H1 (cell line): ENCODE measurements around the gene SSRP1. TPM values are rescaled to one million over a fixed set of nuclear protein-coding genes. Genes with fewer than 3 reads are reported as not detected.

Source experiments
- CTCF ChIA-PET: fragments of 300-600 bp; sonication (Branson Sonifier 250); formaldehyde crosslinking; loops from one replicate; lab custom pipeline; 2021; ENCODE audit not compliant: partially characterized antibody; lab: Charles Lee
- POLR2A ChIA-PET: fragments of 300-600 bp; sonication (Branson Sonifier 250); formaldehyde crosslinking; loops from one replicate; lab custom pipeline; 2021; ENCODE audit warnings: inconsistent platforms; ENCODE audit not compliant: partially characterized antibody; lab: Charles Lee
- DNase-seq, 2 experiments: peaks; one replicate each; pipeline versions ENCODE4 v3.0.0 to v3.0.0-alpha.2; 2010 to 2022; ENCODE audit warnings: low spot score in 2 of 2, low read depth in 1 of 2, mixed read lengths in 1 of 2
- FAIRE-seq: peaks from 2 replicates; lab custom pipeline; 2011; peaks lifted over from hg19 to GRCh38; lab: Jason Lieb, UNC
- H2AFZ ChIP-seq: 2 replicates; pipeline ENCODE4 v1.8.1; 2012; ENCODE audit warnings: low read length, inconsistent platforms
- H2AK5ac ChIP-seq: 2 replicates; pipeline ENCODE4 v1.6.1; 2013; ENCODE audit warnings: low read depth, low read length
- H2BK120ac ChIP-seq: replicated peaks from 2 replicates; pipeline ENCODE3; 2013; ENCODE audit warnings: low read depth, low read length, inconsistent platforms
- H2BK12ac ChIP-seq: 2 replicates; pipeline ENCODE4 v1.6.1; 2013; ENCODE audit warnings: low read depth, low read length
- H2BK15ac ChIP-seq: 2 replicates; pipeline ENCODE4 v1.6.1; 2013; ENCODE audit warnings: low read length
- H2BK20ac ChIP-seq: 2 replicates; pipeline ENCODE4 v1.6.1; 2013; ENCODE audit warnings: low read length
- H2BK5ac ChIP-seq: 2 replicates; pipeline ENCODE4 v1.6.1; 2013; ENCODE audit warnings: low read depth, low read length
- H3K14ac ChIP-seq: 2 replicates; pipeline ENCODE4 v1.6.1; 2013; ENCODE audit warnings: inconsistent platforms; ENCODE audit not compliant: insufficient read length
- H3K18ac ChIP-seq: 2 replicates; pipeline ENCODE4 v1.6.1; 2013; ENCODE audit warnings: low read length; ENCODE audit errors: extremely low read depth
- H3K23ac ChIP-seq: 2 replicates; pipeline ENCODE4 v1.6.1; 2013; ENCODE audit warnings: inconsistent platforms; ENCODE audit not compliant: insufficient read length
- H3K23me2 ChIP-seq: 2 replicates; pipeline ENCODE4 v1.6.1; 2013; ENCODE audit warnings: low read depth, low read length
- H3K27ac ChIP-seq: 2 replicates; pipeline ENCODE4 v1.6.1; 2011; ENCODE audit warnings: low read depth, low read length, inconsistent platforms
- H3K27me3 ChIP-seq, 4 experiments: replicated peaks in 1 of 4; 1 replicate in 1 of 4; 2 replicates in 3 of 4; pipeline versions ENCODE4 v1.6.1 to v1.8.1; 2011 to 2013; ENCODE audit warnings: low read length in 3 of 4, mild to moderate bottlenecking in 3 of 4, inconsistent platforms in 2 of 4, mixed read lengths in 2 of 4, moderate library complexity in 1 of 4; ENCODE audit not compliant: control insufficient read depth in 3 of 4, insufficient read depth in 3 of 4; ENCODE audit errors: extremely low read depth in 1 of 4
- H3K36me3 ChIP-seq, 4 experiments: 2 replicates each; pipeline versions ENCODE4 v1.6.1 to v1.8.1; 2011 to 2013; ENCODE audit warnings: mild to moderate bottlenecking in 4 of 4, low read length in 3 of 4, moderate library complexity in 2 of 4, control low read depth in 1 of 4, inconsistent platforms in 1 of 4; ENCODE audit not compliant: insufficient read depth in 4 of 4, control insufficient read depth in 2 of 4
- H3K4ac ChIP-seq: replicated peaks from 2 replicates; pipeline ENCODE3; 2013; ENCODE audit warnings: low read length, low read depth, mixed read lengths, inconsistent platforms; ENCODE audit not compliant: insufficient read length
- H3K4me1 ChIP-seq, 4 experiments: replicated peaks in 1 of 4; 1 replicate in 1 of 4; 2 replicates in 3 of 4; pipeline versions ENCODE4 v1.6.1 to v1.8.1; 2011 to 2013; ENCODE audit warnings: low read length in 3 of 4, inconsistent platforms in 2 of 4, mixed read lengths in 1 of 4; ENCODE audit not compliant: insufficient read depth in 4 of 4, control insufficient read depth in 3 of 4
- H3K4me2 ChIP-seq, 2 experiments: 2 replicates each; pipeline versions ENCODE4 v1.6.1 to v1.8.1; 2011 to 2013; ENCODE audit warnings: low read depth in 2 of 2, low read length in 2 of 2, control low read depth in 1 of 2, inconsistent platforms in 1 of 2, mild to moderate bottlenecking in 1 of 2; ENCODE audit not compliant: insufficient read depth in 1 of 2
- H3K4me3 ChIP-seq, 4 experiments: fragments of 200-600, 300-600 bp in 1 of 4; sonication (generic), shearing (Covaris generic), sonication (Bioruptor Twin) in 1 of 4; 2 replicates each; pipeline versions ENCODE4 v1.5.1 to v1.8.1; 2011 to 2016; ENCODE audit warnings: low read length in 4 of 4, low read depth in 3 of 4, control low read depth in 2 of 4, inconsistent platforms in 2 of 4, mild to moderate bottlenecking in 2 of 4, mixed read lengths in 1 of 4, moderate library complexity in 1 of 4; ENCODE audit not compliant: insufficient read depth in 2 of 4; ENCODE audit errors: extremely low read depth in 1 of 4
- H3K56ac ChIP-seq: replicated peaks from 2 replicates; pipeline ENCODE3; 2013; ENCODE audit warnings: low read depth, mild to moderate bottlenecking, mixed read lengths, low read length, inconsistent platforms; ENCODE audit not compliant: insufficient read length
- H3K79me1 ChIP-seq: 2 replicates; pipeline ENCODE4 v1.6.1; 2013; ENCODE audit warnings: low read depth, low read length, control low read depth
- H3K79me2 ChIP-seq, 2 experiments: 2 replicates each; pipeline versions ENCODE4 v1.6.1 to v1.8.1; 2012 to 2013; ENCODE audit warnings: low read length in 2 of 2, mild to moderate bottlenecking in 2 of 2, inconsistent platforms in 1 of 2; ENCODE audit not compliant: insufficient read depth in 2 of 2, control insufficient read depth in 1 of 2
- H3K9ac ChIP-seq, 4 experiments: replicated peaks in 1 of 4; 1 replicate in 1 of 4; 2 replicates in 3 of 4; pipeline versions ENCODE4 v1.6.1 to v1.8.1; 2011 to 2013; ENCODE audit warnings: low read depth in 3 of 4, low read length in 3 of 4, control low read depth in 2 of 4, mild to moderate bottlenecking in 2 of 4, moderate library complexity in 2 of 4, inconsistent platforms in 1 of 4; ENCODE audit errors: extremely low read depth in 1 of 4
- H3K9me3 ChIP-seq, 2 experiments: 2 replicates each; pipeline versions ENCODE4 v1.6.1 to v1.8.1; 2012 to 2013; ENCODE audit warnings: mild to moderate bottlenecking in 2 of 2, moderate library complexity in 2 of 2, control low read depth in 1 of 2, inconsistent platforms in 1 of 2, low read depth in 1 of 2, low read length in 1 of 2, mixed read lengths in 1 of 2; ENCODE audit not compliant: insufficient read depth in 2 of 2
- H4K20me1 ChIP-seq, 2 experiments: replicated peaks in 1 of 2; 2 replicates each; pipeline versions ENCODE3 to v1.8.1; 2011 to 2013; ENCODE audit warnings: inconsistent platforms in 2 of 2, low read length in 2 of 2, mild to moderate bottlenecking in 1 of 2; ENCODE audit not compliant: insufficient read depth in 2 of 2, control insufficient read depth in 1 of 2
- H4K5ac ChIP-seq: 2 replicates; pipeline ENCODE4 v1.6.1; 2013; ENCODE audit warnings: low read length, low read depth, mixed read lengths, inconsistent platforms; ENCODE audit not compliant: insufficient read length
- H4K8ac ChIP-seq: 2 replicates; pipeline ENCODE4 v1.8.0; 2013; ENCODE audit warnings: mild to moderate bottlenecking, moderate library complexity, low read length, inconsistent platforms; ENCODE audit not compliant: insufficient read depth; ENCODE audit errors: extremely low read depth
- H4K91ac ChIP-seq: replicated peaks from 2 replicates; pipeline ENCODE3; 2013; ENCODE audit warnings: low read length, mixed read lengths, inconsistent platforms; ENCODE audit not compliant: insufficient read length
- BACH1 ChIP-seq: IDR thresholded peaks from 2 replicates; pipeline ENCODE4 v1.6.1; 2012; ENCODE audit warnings: low read length, improper control_type of control experiment
- CEBPB ChIP-seq: IDR thresholded peaks from 2 replicates; pipeline ENCODE4 v1.6.1; 2012; ENCODE audit warnings: low read depth, low read length
- WGBS, 2 experiments: shearing (Covaris generic) in 1 of 2; methylation state at CpG; one replicate each; pipeline versions ENCODE4 v1.1.6 to v1.1.7; 2013 to 2015; ENCODE audit warnings: low lambda C conversion rate in 2 of 2, mixed read lengths in 2 of 2, inconsistent platforms in 1 of 2, low coverage in 1 of 2, missing lambda C conversion rate in 1 of 2; ENCODE audit not compliant: insufficient replicate concordance in 2 of 2, insufficient coverage in 1 of 2, insufficient read length in 1 of 2; ENCODE audit errors: extremely low coverage in 1 of 2, missing lambda C conversion rate in 1 of 2; 5-methylcytosine and 5-hydroxymethylcytosine counted together
- polyA plus RNA-seq, 7 experiments: library from polyadenylated mRNA; depleted of rRNA in 3 of 7; stranded (reverse) in 5 of 7; unstranded in 2 of 7; fragments of >200 nt in 5 of 7; fragments of 200-250 nt in 2 of 7; gene quantifications; 1 replicate in 5 of 7; 2 replicates in 1 of 7; 4 replicates in 1 of 7; pipeline versions ENCODE4 v1.2.1 to v1.2.3, GENCODE V29; 2011 to 2013; ENCODE audit warnings: missing spikeins in 2 of 7, mixed read lengths in 2 of 7
- total RNA-seq: library from RNA; stranded (reverse); fragmentation: NEBNext Ultra II Directional; extraction: Animal tissue kit (Norgen Biotek cat#: 25700); gene quantifications from 2 replicates; pipeline ENCODE4 v1.2.1, GENCODE V29; 2021

The SSRP1 gene
- total and polyA plus RNA-seq, 2 of the 8 experiments (the other 6 are each of a cell fraction or from before 2014, with no cell fraction given), result 259 to 281 TPM

- H3K36me3 ChIP-seq, result peaks cover 9 to 67% (median 40%) of the 10 kb centered on the region in 4 experiments
- no peak overlapping the region for H2BK15ac ChIP-seq
- H3K56ac ChIP-seq, result no peak overlapping the region
- no peak overlapping the region for H2AFZ ChIP-seq
- FAIRE-seq (no peak), DNase-seq (no peak)
- H4K20me1 ChIP-seq, result peaks cover 3 to 14% of the 10 kb centered on the region in 2 experiments
- H3K9ac ChIP-seq, result peak overlapping the region in 3 of 4 experiments; percentile 28 to 59 (median 34); a peak in 5 of 7 replicates
- peaks cover 4% of the 10 kb centered on the region; the same call in 1 of the 2 replicates for H3K23me2 ChIP-seq
- H2BK5ac ChIP-seq, result peak overlapping the region; percentile 88; the same call in 1 of the 2 replicates
- H2BK12ac ChIP-seq, result 0 out of 2 replicates have a peak overlapping the region, but pooled peaks have one; percentile 45
- no peak overlapping the region for H3K18ac ChIP-seq
- no peaks in the 10 kb centered on the region for H3K27me3 ChIP-seq
- WGBS, 2 experiments, result 83% methylated on average over 6 of the region's 6 CpGs; no CpG with 5 or more reads in 1 of the 2 experiments
- no peak overlapping the region for H3K27ac ChIP-seq
- ChIA-PET CTCF (interaction anchor here (0.6 to 1.0 kb wide), 2 partner anchors 17 to 181 kb away, joined by 3 to 4 read pairs; no protein-coding TSS in a partner anchor), POLR2A (interaction anchor here (1.1 to 45.7 kb wide), 6 partner anchors 3 to 329 kb away, joined by 4 to 1279 read pairs (median 8); partner anchors contain the start of genes P2RX3, SSRP1 and TNKS1BP1)
- TF ChIP-seq BACH1, result no peak
- peak; percentile 63 for TF ChIP-seq CEBPB
- no peak overlapping the region for H2BK120ac ChIP-seq
- H4K5ac ChIP-seq, result no peak overlapping the region
- no peak overlapping the region for H3K23ac ChIP-seq
- no peak overlapping the region for H3K14ac ChIP-seq
- peak overlapping the region; percentile 57; the same call in 1 of the 2 replicates for H2AK5ac ChIP-seq
- peak overlapping the region; percentile 34 to 60 (median 42) for H3K4me3 ChIP-seq
- no peak overlapping the region for H4K91ac ChIP-seq
- no peak overlapping the region for H2BK20ac ChIP-seq
- no peak overlapping the region for H4K8ac ChIP-seq
- peaks cover 10 to 30% (median 23%) of the 10 kb centered on the region in 4 experiments for H3K4me1 ChIP-seq
- H3K79me1 ChIP-seq, result peaks cover 21% of the 10 kb centered on the region
- no peaks in the 10 kb centered on the region for H3K9me3 ChIP-seq
- H3K79me2 ChIP-seq, result peaks cover 0 to 48% of the 10 kb centered on the region in 2 experiments; a peak in 2 of 4 replicates
- peak overlapping the region; percentile 65 to 88 for H3K4me2 ChIP-seq
- H3K4ac ChIP-seq, result peak overlapping the region; percentile 53
Observed at GRCh38 chr11:57310630-57311086, 25.0 kb downstream of the SSRP1 start.
